Spinal cord (tissue), 10 donors: ENCODE data around the gene EXD2. TPM values are rescaled to one million over a fixed set of nuclear protein-coding genes. Genes with fewer than 3 reads are reported as not detected.

Experiments used
- DNase-seq, 6 donors: peaks; one replicate each; pipeline versions ENCODE4 v3.0.0 to v3.0.0-alpha.2; 2013 to 2015; ENCODE audit warnings: low spot score in 6 of 6, low read depth in 4 of 6
- H3K27ac ChIP-seq: one replicate; pipeline ENCODE4 v1.5.1; 2013; ENCODE audit warnings: low read depth, low read length, control low read depth
- H3K27me3 ChIP-seq: one replicate; pipeline ENCODE4 v1.6.1; 2013; ENCODE audit warnings: low read length; ENCODE audit not compliant: control insufficient read depth, insufficient read depth
- H3K36me3 ChIP-seq: one replicate; pipeline ENCODE4 v1.6.1; 2013; ENCODE audit warnings: low read length; ENCODE audit not compliant: control insufficient read depth, insufficient read depth
- H3K4me1 ChIP-seq: one replicate; pipeline ENCODE4 v1.6.1; 2013; ENCODE audit warnings: low read length; ENCODE audit not compliant: control insufficient read depth, insufficient read depth
- H3K4me3 ChIP-seq: one replicate; pipeline ENCODE4 v1.5.1; 2013; ENCODE audit warnings: low read depth, low read length, control low read depth
- H3K9me3 ChIP-seq: one replicate; pipeline ENCODE4 v1.6.1; 2013; ENCODE audit warnings: low read length; ENCODE audit not compliant: control insufficient read depth, insufficient read depth
- WGBS: methylation state at CpG from one replicate; pipeline ENCODE4 v1.1.5; 2013; ENCODE audit warnings: missing lambda C conversion rate; ENCODE audit not compliant: insufficient coverage; 5-methylcytosine and 5-hydroxymethylcytosine counted together
- polyA plus RNA-seq, 2 donors: library from polyadenylated mRNA; unstranded; fragments of 120-200 nt; gene quantifications; one replicate each; pipeline ENCODE4 v1.2.1, GENCODE V29; 2013; ENCODE audit not compliant: insufficient read length in 2 of 2
- total RNA-seq, 2 donors: library from RNA; depleted of rRNA in 1 of 2; stranded (reverse); fragments of 120-200 nt in 1 of 2; fragments of >200 nt in 1 of 2; gene quantifications; one replicate each; pipeline versions ENCODE4 v1.2.3 to v1.2.4, GENCODE V29; 2013 to 2014
- donor health status: healthy.

Gene EXD2
- total and polyA plus RNA-seq, 4 donors = 32.2 to 44.5 (median 38.3) TPM

GRCh38 chr14:69281450-69282169 lies 90.3 kb downstream of the EXD2 start:
- Histone ChIP-seq H3K27ac (no peak overlapping the region), H3K4me3 (no peak overlapping the region), H3K4me1 (peaks cover 4% of the 10 kb centered on the region), H3K27me3 (no peaks in the 10 kb centered on the region), H3K36me3 (peaks cover 3% of the 10 kb centered on the region), H3K9me3 (no peaks in the 10 kb centered on the region)
- peak in 1 of 6 donors; percentile 40 for DNase-seq
- 79% methylated on average over 7 of the region's 10 CpGs for WGBS

DNA sequence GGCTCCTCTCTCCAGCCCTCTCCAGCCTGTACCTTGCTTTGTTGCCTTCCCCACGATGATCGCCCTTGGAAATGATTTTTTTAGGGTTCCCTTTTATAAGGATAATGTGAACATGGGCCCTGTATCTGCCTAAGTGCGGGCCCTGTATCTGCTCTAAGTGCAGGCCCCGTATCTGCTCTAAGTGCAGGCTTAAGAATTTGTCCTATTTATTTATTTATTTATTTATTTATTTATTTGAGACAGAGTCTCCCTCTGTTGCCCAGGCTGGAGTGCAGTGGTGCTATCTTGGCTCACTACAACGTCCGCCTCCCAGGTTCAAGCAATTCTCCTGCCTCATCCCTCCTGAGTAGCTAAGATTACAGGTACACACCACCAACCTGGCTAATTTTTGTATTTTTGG lies 91.2 kb downstream of the EXD2 start:
- no peak overlapping the region for H3K27ac ChIP-seq
- WGBS = no CpG with 5 or more reads among the region's 6 CpGs
- no peaks in the 10 kb centered on the region for H3K27me3 ChIP-seq
- DNase-seq = no peak
- no peaks in the 10 kb centered on the region for H3K9me3 ChIP-seq
- H3K36me3 ChIP-seq = peaks cover 3% of the 10 kb centered on the region
- H3K4me3 ChIP-seq = no peak overlapping the region
- peaks cover 11% of the 10 kb centered on the region for H3K4me1 ChIP-seq

DNA sequence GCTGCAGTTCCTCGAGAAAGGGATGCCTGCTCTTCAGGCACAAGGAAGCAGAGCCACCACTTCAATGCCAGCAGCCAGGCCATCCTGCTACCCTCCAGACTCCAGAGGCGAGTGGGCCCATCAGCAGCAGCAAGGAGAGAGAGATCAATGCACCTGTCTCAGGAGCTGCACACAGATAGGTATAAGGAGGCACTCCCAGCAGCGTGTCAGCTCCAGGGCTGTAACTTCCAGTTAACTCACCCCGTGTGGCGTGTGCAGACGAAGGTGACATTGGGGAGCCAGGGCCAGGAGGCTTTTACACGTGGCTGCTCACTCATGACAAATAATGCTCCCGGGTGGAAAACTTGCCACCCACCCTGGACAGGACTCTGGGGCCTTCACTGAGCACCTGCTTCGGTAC lies 92.9 kb downstream of the EXD2 start:
- Histone ChIP-seq H3K27ac (no peak overlapping the region), H3K27me3 (no peaks in the 10 kb centered on the region), H3K4me1 (peaks cover 21% of the 10 kb centered on the region), H3K4me3 (no peak overlapping the region), H3K9me3 (no peaks in the 10 kb centered on the region), H3K36me3 (peaks cover 3% of the 10 kb centered on the region)
- 86% methylated on average over 9 of the region's 9 CpGs for WGBS
- no peak for DNase-seq

DNA sequence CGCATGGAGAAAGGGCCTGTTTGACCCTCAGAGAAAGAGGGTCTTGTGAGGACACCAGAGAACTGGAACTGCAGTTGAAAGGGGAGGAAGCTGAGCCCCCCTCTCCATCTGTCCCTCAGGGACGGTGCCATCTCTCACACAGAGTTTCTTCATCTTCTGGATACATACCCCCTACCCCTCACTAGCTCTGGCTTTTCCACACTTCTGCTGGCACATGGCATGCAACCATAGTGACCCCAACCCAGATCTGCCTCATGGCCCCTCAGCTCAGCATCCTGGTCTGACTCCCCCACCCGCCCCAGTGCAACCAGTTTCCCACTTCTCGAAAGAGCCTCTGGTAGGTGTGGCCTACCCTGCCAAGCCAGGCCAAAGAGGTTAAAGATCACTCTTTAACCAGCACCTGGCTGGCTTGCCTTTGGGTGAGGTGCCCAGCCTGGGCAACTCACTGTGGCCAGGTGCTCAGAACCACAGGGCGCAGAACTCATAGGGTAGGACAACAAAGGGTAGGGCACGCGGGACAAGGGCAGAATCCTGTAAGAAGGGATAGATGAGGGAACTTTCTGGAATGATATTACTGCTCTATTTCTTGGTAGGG lies 94.5 kb downstream of the EXD2 start:
- WGBS = 77% methylated on average over 7 of the region's 7 CpGs
- peaks cover 21% of the 10 kb centered on the region for H3K4me1 ChIP-seq

GRCh38 chr14:69287098-69288010 lies 96.1 kb downstream of the EXD2 start:
- Histone ChIP-seq H3K27me3 (peaks cover 2% of the 10 kb centered on the region), H3K4me1 (peaks cover 23% of the 10 kb centered on the region), H3K27ac (peak overlapping the region; percentile 40), H3K4me3 (no peak overlapping the region), H3K9me3 (no peaks in the 10 kb centered on the region), H3K36me3 (peaks cover 3% of the 10 kb centered on the region)
- WGBS = 44% methylated on average over 4 of the region's 9 CpGs
- peak in 1 of 6 donors; percentile 69 for DNase-seq

More for the DNA sequence above, 94.5 kb downstream of the EXD2 start:
- Histone ChIP-seq H3K4me3 (no peak overlapping the region), H3K9me3 (no peaks in the 10 kb centered on the region), H3K36me3 (peaks cover 3% of the 10 kb centered on the region), H3K27me3 (no peaks in the 10 kb centered on the region), H3K27ac (no peak overlapping the region)
- no peak for DNase-seq

- Histone ChIP-seq H3K9me3 (no peaks in the 10 kb centered on the region), H3K36me3 (peaks cover 3% of the 10 kb centered on the region), H3K27ac (peak overlapping the region; percentile 40), H3K4me3 (no peak overlapping the region), H3K27me3 (peaks cover 2% of the 10 kb centered on the region), H3K4me1 (peaks cover 24% of the 10 kb centered on the region)
- 25% methylated on average over 7 of the region's 8 CpGs for WGBS
- peak in 4 of 6 donors; percentile 57 to 88 (median 62) for DNase-seq
Measured at GRCh38 chr14:69288011-69288771, 96.9 kb downstream of the EXD2 start.

DNA sequence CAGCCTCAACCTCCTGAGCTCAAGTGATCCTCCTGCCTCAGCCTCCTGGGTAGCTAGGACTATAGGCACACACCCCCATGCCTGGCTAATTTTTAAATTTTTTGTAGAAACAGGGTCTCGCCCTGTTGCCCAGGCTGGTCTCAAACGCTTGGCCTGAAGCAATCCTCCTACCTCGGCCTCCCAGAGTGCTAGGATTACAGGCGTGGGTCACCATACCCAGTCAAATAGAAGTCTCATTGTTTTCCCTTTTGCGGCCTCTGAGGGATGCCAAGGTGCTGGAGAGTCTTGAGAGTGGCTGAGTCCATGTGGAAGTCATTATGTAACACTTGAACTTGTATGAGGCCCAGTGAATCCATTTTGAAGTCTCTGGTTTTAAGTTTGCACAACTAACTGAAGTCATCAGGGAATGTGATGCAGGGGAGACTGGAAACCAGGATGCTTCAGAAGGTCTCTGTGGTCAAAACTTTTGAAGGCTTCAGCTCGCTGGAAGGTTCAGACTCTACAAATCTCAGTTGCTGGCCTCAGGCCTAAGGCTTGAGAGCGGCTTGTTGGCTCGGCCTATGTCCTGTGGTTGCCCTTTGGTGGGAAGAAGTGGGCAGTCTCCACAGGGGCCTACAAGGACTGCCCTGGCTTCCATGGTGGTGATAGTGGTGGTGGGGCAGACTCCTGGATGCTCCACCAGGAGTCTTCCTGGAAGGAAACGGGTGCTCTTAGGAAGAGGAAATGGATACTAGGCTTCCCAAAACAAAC lies 97.8 kb downstream of the EXD2 start:
- Histone ChIP-seq H3K36me3 (peaks cover under 1% of the 10 kb centered on the region), H3K4me1 (peaks cover 24% of the 10 kb centered on the region), H3K27ac (no peak overlapping the region), H3K4me3 (no peak overlapping the region), H3K27me3 (peaks cover 2% of the 10 kb centered on the region), H3K9me3 (no peaks in the 10 kb centered on the region)
- no peak for DNase-seq
- WGBS = 93% methylated on average over 7 of the region's 9 CpGs

- peaks cover 24% of the 10 kb centered on the region for H3K4me1 ChIP-seq
- no peaks in the 10 kb centered on the region for H3K36me3 ChIP-seq
- no peaks in the 10 kb centered on the region for H3K9me3 ChIP-seq
- no peak overlapping the region for H3K4me3 ChIP-seq
- peaks cover 2% of the 10 kb centered on the region for H3K27me3 ChIP-seq
- H3K27ac ChIP-seq = no peak overlapping the region
- WGBS = 90% methylated on average over 11 of the region's 13 CpGs
- DNase-seq = no peak
Measured at GRCh38 chr14:69289811-69290520, 98.7 kb downstream of the EXD2 start.
